SKM-1 treated with dmso at 0.1 percent for 144 hours (cell line): ENCODE results near the gene DHX57.
"Not testable (repeated sequence)": the region's sequence is repeated elsewhere in the genome, so short reads cannot be mapped to it uniquely, and the experiment has no call there.

Experiments
- DNase-seq: peaks from one replicate; lab custom pipeline; 2025; ENCODE audit not compliant: unreplicated experiment; lab: John Stamatoyannopoulos, UW

The DHX57 gene

GRCh38 chr2:38873763-38874162 is 2.0 kb downstream of the DHX57 start:
- DNase-seq: no peak

DNA sequence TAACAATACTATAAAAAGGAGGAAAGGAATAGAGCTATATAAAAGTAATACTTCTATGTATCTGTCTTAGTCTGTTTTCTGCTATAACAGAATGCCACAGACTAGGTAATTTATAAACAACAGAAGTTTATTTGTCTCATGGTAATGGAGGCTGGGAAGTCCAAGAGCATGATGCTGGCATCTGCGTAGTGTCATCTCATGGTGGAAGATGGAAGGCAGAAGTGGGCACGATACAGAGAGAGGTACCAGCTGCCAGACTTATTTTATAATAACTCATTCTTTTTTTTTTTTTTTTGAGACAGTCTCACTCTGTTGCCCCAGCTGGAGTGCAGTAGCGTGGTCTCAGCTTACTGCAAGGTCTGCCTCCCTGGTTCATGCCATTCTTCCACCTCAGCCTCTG is 4.3 kb downstream of the DHX57 start:
- no peak for DNase-seq

- no peak for DNase-seq
These were observed 8.8 kb downstream of the DHX57 start for GRCh38 chr2:38866773-38867443.

DNA sequence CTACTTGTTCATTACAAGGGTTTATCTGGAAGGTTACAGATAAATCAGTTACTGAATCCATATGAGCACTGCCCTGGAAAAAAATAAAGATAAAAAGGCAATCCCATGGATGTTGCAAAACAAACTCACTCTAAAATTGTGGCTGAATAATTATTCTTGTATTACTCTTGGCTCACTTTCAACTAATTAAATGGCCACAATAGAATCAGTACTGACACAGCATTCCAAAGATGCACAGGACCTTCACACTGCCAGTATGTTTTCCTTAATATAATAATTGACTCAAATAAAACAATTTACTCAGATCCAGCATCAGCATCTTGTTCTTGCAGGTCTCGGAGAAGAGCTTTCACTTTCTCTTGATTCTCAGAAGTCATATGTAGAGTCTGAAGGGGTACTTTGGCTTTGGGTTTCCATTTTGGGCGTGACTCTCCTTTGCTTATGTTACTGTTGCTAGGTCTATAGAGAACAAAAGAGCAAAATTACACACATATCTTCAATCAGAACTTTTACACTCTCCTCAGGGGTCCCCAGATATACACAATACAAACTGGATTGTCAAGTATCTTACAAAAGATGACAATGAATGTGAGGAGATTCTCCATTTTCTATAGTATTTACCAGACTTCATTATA is 12.6 kb downstream of the DHX57 start:
- DNase-seq: no peak

- no peak for DNase-seq
These were observed 13.3 kb downstream of the DHX57 start for GRCh38 chr2:38862476-38862875.

DNA sequence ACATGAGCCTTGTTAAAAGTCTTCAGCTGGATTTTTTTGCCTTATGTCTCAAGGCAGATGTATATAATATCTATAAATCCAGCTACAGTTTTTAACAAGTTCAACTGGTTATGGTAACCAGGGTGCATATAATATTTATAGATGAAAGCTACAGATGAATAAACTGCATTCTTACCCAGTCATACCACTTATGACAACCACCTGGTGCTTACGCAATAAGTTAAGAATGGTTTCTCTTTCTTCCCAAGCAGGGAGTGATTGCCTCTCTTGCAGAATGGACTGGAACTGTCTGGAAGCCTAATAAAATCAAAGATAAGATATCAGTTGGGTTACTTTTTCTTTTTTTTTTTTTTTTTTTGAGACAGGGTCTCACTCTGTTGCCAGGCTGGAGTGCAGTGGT is 19.6 kb downstream of the DHX57 start:
- DNase-seq: no peak

- DNase-seq: no peak
These were observed 25.7 kb downstream of the DHX57 start for GRCh38 chr2:38850045-38850444.

DNA sequence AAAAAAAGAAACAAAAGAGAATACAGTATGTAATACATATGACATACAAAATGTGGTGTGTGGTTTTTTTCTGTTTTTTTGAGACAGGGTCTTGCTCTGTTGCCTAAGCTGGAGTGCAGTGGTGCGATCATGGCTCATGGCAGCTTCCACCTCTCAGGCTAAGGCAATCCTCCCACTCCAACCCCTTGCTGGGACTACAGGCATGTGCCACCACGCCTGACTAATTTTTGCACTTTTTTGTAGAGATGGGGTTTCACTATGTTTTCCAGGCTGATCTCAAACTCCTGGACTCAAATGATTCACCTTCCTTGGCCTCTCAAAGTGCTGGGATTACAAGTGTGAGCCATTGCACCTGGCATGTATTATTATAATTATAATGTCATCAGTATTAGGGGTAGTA is 38.9 kb downstream of the DHX57 start:
- no peak for DNase-seq

DNA sequence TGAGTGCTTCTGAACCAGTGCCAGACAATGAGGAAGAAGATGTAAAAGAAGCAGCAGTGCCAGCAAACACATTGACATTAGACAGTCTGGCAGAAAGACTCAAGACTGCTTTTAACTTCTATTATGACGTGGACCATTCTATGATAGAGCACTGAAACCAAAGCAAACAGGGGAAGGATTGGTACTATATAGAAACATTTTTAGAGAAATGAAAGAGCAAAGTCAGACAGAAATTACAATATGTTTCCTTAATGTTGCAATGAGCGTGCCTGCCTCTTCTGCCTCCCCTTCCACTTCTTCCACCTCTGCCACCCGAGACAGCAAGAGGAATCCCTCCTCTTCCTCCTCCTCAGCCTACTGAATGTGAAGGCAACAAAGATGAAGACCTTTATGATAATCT is 39.7 kb downstream of the DHX57 start:
- DNase-seq: no peak

DNA sequence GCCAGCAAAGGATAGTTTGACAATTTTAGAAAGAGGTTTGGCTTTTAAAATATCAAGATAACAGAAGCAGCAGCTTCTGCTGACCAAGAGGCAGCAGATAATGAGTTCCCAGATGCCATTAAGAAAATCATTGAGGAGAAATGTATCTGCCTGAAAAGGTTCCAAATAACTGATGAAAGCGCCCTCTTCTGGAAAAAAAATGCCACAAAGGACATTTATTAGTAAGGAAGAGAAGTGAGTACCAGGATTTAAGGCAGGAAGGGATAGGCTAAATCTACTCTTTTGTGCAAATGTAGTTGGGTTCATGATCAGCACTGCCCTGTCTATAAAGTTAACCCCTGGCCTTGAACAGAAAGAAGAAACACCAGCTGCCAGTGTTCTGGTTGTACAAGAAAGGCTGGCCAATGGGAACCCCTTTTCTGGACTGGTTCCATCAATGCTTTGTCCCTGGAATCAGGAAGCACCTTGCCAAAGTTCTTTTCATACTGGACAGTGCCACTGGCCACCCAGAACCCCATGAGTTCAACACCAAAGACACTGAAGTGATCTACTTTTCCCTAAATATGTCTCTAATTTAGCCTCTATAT is 40.6 kb downstream of the DHX57 start:
- DNase-seq: no peak

DNA sequence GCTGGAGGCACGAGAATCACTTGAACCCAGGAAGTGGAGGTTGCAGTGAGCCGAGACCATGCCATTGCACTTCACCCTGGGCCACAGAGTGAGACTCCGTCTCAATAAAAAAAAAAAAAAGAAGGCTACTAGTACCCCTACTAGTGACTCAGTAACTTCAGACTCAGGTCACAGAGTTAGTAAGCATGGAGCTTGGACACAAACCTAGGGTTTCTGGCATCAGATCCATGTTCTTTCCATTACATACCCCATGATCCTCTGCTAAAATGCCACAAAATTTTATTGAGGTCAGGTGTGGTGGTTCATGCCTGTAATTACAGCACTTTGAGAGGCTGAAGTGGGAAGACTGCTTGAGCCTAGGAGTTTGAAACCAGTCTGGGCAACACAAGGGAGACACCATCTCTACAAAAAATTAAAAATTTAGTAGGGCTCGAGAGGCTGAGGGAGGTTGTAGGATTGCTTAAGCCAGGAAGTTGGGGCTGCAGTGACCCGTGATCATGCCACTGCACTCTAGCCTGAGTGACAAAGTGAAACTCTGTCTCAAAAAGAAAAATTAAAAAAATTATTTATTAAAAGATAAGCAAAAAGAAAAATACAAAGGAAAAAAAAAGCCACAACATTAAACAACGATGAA is 45.1 kb downstream of the DHX57 start:
- no peak for DNase-seq

- no peak for DNase-seq
These were observed 45.8 kb downstream of the DHX57 start for GRCh38 chr2:38829971-38830370.

DNA sequence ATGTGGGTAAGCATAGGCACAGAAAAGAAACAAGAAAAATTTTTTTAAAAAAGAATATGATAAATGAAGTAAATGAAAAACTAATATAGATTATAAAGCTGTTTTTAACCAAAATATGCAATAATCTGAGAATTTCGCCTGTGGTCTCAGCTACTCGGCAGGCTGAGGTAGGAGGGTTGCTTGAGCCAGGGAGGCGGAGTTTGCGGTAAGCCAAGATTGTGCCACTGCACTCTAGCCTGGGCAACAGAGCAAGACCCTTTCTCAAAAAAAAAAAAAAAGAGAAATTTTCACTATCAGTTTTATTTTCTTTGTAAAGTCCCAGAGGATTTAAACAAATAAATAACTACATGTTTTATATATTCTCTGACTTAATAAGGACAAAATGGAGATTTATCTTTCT is 47.3 kb downstream of the DHX57 start:
- no peak for DNase-seq

GRCh38 chr2:38827539-38828145 is 48.1 kb downstream of the DHX57 start:
- not testable (repeated sequence) for DNase-seq

- DNase-seq: no peak
These were observed 49.8 kb downstream of the DHX57 start for GRCh38 chr2:38825956-38826355.

DNA sequence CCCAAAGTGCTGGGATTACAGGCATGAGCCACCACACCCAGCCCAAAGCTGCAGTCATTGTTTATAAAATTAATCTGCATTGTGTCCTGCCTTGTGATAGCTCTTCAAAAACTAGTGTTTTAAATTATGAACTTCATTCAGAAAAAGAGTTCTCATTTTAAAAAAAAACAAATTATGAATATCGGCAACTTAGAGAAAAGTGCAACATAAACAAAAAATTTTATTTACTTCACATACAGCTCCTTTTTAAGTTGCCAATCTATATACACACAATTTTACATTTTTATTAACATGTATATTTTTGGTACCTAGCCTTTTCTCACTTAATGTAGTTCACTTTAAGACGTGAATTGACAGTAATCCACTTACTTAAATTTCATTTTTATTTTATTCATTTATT is 50.8 kb downstream of the DHX57 start:
- no peak for DNase-seq

GRCh38 chr2:38823386-38823785 is 52.3 kb downstream of the DHX57 start:
- no peak for DNase-seq

- DNase-seq: no peak
These were observed 57.2 kb downstream of the DHX57 start for GRCh38 chr2:38818565-38818964.

GRCh38 chr2:38815936-38816335 is 59.8 kb downstream of the DHX57 start:
- DNase-seq: no peak

- no peak for DNase-seq
These were observed 65.2 kb downstream of the DHX57 start for GRCh38 chr2:38810488-38810887.

GRCh38 chr2:38808677-38809076 is 67.1 kb downstream of the DHX57 start:
- no peak for DNase-seq

GRCh38 chr2:38806733-38807059 is 69.0 kb downstream of the DHX57 start:
- no peak for DNase-seq
